Immature natural killer cell (primary cell): ENCODE measurements around the gene AOC3. TPM values are rescaled to one million over a fixed set of nuclear protein-coding genes. Genes with fewer than 3 reads are reported as not detected.

Source experiments
- DNase-seq, 3 donors: peaks; one replicate each; pipeline ENCODE4 v3.0.0; 2022; ENCODE audit warnings: mixed read lengths in 1 of 3
- H3K27ac Mint-ChIP-seq, 6 donors: one replicate each; pipeline ENCODE4 v1.8.0; 2020; ENCODE audit warnings: mixed read lengths in 6 of 6, mild to moderate bottlenecking in 5 of 6, inconsistent platforms in 4 of 6, moderate library complexity in 3 of 6
- H3K27me3 Mint-ChIP-seq, 3 donors: one replicate each; pipeline ENCODE4 v1.8.0; 2020 to 2021; ENCODE audit warnings: low read depth in 3 of 3, mild to moderate bottlenecking in 3 of 3, mixed read lengths in 3 of 3, moderate library complexity in 3 of 3, inconsistent platforms in 1 of 3
- H3K36me3 Mint-ChIP-seq, 3 donors: one replicate each; pipeline ENCODE4 v1.8.0; 2020; ENCODE audit warnings: mixed read lengths in 3 of 3, inconsistent platforms in 2 of 3, mild to moderate bottlenecking in 2 of 3
- H3K4me1 Mint-ChIP-seq, 2 donors: one replicate each; pipeline ENCODE4 v1.8.0; 2020; ENCODE audit warnings: inconsistent platforms in 2 of 2, mild to moderate bottlenecking in 2 of 2, mixed read lengths in 2 of 2, moderate library complexity in 1 of 2
- H3K4me3 Mint-ChIP-seq, 5 donors: one replicate each; pipeline ENCODE4 v1.8.0; 2020; ENCODE audit warnings: mild to moderate bottlenecking in 5 of 5, mixed read lengths in 5 of 5, inconsistent platforms in 3 of 5, moderate library complexity in 3 of 5
- H3K9me3 Mint-ChIP-seq, 6 donors: one replicate each; pipeline ENCODE4 v1.8.0; 2020; ENCODE audit warnings: mild to moderate bottlenecking in 6 of 6, mixed read lengths in 6 of 6, inconsistent platforms in 4 of 6, moderate library complexity in 3 of 6
- polyA plus RNA-seq, 3 donors: library from polyadenylated mRNA; unstranded; fragments of 300-500 nt; fragmentation: Illumina TruSeq; gene quantifications; one replicate each; pipeline ENCODE4 v1.2.3, GENCODE V29; 2021

Gene AOC3
- polyA plus RNA-seq = not detected

- Mint-ChIP-seq H3K36me3 (no peaks in the 10 kb centered on the region), H3K9me3 (no peaks in the 10 kb centered on the region), H3K4me1 (peaks cover 4 to 15% of the 10 kb centered on the region in 2 donors), H3K27ac (peak within 1 kb of the TSS in 2 of 6 donors; percentile 16 to 47), H3K27me3 (peaks cover 0 to 5% (median 1%) of the 10 kb centered on the region in 3 donors), H3K4me3 (no peak within 1 kb of the TSS)
- no peak for DNase-seq
These were observed at the start of gene AOC3 for GRCh38 chr17:42850954-42851353. Gene AOC3 (plus strand): TSS chr17:42851199. CDS start chr17:42851344, 145 bp downstream.

GRCh38 chr17:42803074-42803883 lies 47.7 kb upstream of the AOC3 start:
- DNase-seq = no peak
- no peak overlapping the region for H3K27ac Mint-ChIP-seq
- H3K4me3 Mint-ChIP-seq = no peak overlapping the region
- peaks cover 6 to 7% of the 10 kb centered on the region in 2 donors for H3K4me1 Mint-ChIP-seq
- H3K36me3 Mint-ChIP-seq = no peaks in the 10 kb centered on the region
- H3K27me3 Mint-ChIP-seq = peaks cover 2 to 6% (median 5%) of the 10 kb centered on the region in 3 donors
- H3K9me3 Mint-ChIP-seq = no peaks in the 10 kb centered on the region

- peaks cover 0 to 6% (median 1%) of the 10 kb centered on the region in 3 donors for H3K36me3 Mint-ChIP-seq
- no peaks in the 10 kb centered on the region for H3K4me1 Mint-ChIP-seq
- H3K27me3 Mint-ChIP-seq = peaks cover 0 to 5% (median 0%) of the 10 kb centered on the region in 3 donors
- H3K4me3 Mint-ChIP-seq = no peak overlapping the region
- no peak for DNase-seq
- no peak overlapping the region for H3K27ac Mint-ChIP-seq
- H3K9me3 Mint-ChIP-seq = no peaks in the 10 kb centered on the region
These were observed 46.1 kb upstream of the AOC3 start for GRCh38 chr17:42804918-42805367.

GRCh38 chr17:42806249-42806648 lies 44.8 kb upstream of the AOC3 start:
- Mint-ChIP-seq H3K36me3 (peaks cover 5 to 15% (median 10%) of the 10 kb centered on the region in 3 donors), H3K9me3 (no peaks in the 10 kb centered on the region), H3K27me3 (peaks cover 0 to 5% (median 0%) of the 10 kb centered on the region in 3 donors), H3K27ac (no peak overlapping the region), H3K4me1 (no peaks in the 10 kb centered on the region), H3K4me3 (no peak overlapping the region)
- no peak for DNase-seq

GRCh38 chr17:42809250-42809649 lies 41.7 kb upstream of the AOC3 start:
- Mint-ChIP-seq H3K4me3 (no peak overlapping the region), H3K27ac (no peak overlapping the region), H3K36me3 (peaks cover 19 to 25% (median 20%) of the 10 kb centered on the region in 3 donors), H3K9me3 (no peaks in the 10 kb centered on the region), H3K4me1 (no peaks in the 10 kb centered on the region), H3K27me3 (peaks cover 0 to 5% (median 0%) of the 10 kb centered on the region in 3 donors)
- DNase-seq = no peak

GRCh38 chr17:42814633-42815399 lies 36.2 kb upstream of the AOC3 start:
- Mint-ChIP-seq H3K27me3 (peaks cover 0 to 3% (median 0%) of the 10 kb centered on the region in 3 donors), H3K4me1 (peaks cover 0 to 4% of the 10 kb centered on the region in 2 donors), H3K4me3 (no peak overlapping the region), H3K27ac (no peak overlapping the region), H3K36me3 (peaks cover 31 to 63% (median 36%) of the 10 kb centered on the region in 3 donors), H3K9me3 (no peaks in the 10 kb centered on the region)
- no peak for DNase-seq

- no peak overlapping the region for H3K27ac Mint-ChIP-seq
- peaks cover 0 to 3% (median 0%) of the 10 kb centered on the region in 3 donors for H3K27me3 Mint-ChIP-seq
- peaks cover 9 to 32% of the 10 kb centered on the region in 2 donors for H3K4me1 Mint-ChIP-seq
- H3K36me3 Mint-ChIP-seq = peaks cover 21 to 59% (median 32%) of the 10 kb centered on the region in 3 donors
- no peak overlapping the region for H3K4me3 Mint-ChIP-seq
- no peak for DNase-seq
- no peaks in the 10 kb centered on the region for H3K9me3 Mint-ChIP-seq
These were observed 33.1 kb upstream of the AOC3 start for GRCh38 chr17:42817866-42818265.

GRCh38 chr17:42818379-42818778 lies 32.6 kb upstream of the AOC3 start:
- H3K36me3 Mint-ChIP-seq = peaks cover 21 to 59% (median 32%) of the 10 kb centered on the region in 3 donors
- H3K4me3 Mint-ChIP-seq = no peak overlapping the region
- no peak overlapping the region for H3K27ac Mint-ChIP-seq
- H3K4me1 Mint-ChIP-seq = peaks cover 11 to 37% of the 10 kb centered on the region in 2 donors
- DNase-seq = no peak
- no peaks in the 10 kb centered on the region for H3K9me3 Mint-ChIP-seq
- peaks cover 0 to 3% (median 0%) of the 10 kb centered on the region in 3 donors for H3K27me3 Mint-ChIP-seq

- peaks cover 12 to 45% (median 20%) of the 10 kb centered on the region in 3 donors for H3K36me3 Mint-ChIP-seq
- H3K4me3 Mint-ChIP-seq = no peak overlapping the region
- H3K9me3 Mint-ChIP-seq = no peaks in the 10 kb centered on the region
- peak; percentile 33 to 52 (median 40) for DNase-seq
- H3K27ac Mint-ChIP-seq = peak overlapping the region in 3 of 6 donors; percentile 15 to 76 (median 55)
- peaks cover 21 to 49% of the 10 kb centered on the region in 2 donors for H3K4me1 Mint-ChIP-seq
- peaks cover 0 to 5% (median 4%) of the 10 kb centered on the region in 3 donors for H3K27me3 Mint-ChIP-seq
These were observed 31.0 kb upstream of the AOC3 start for GRCh38 chr17:42819939-42820535.

GRCh38 chr17:42821176-42821575 lies 29.8 kb upstream of the AOC3 start:
- peak overlapping the region in 2 of 5 donors; percentile 2 to 42 for H3K4me3 Mint-ChIP-seq
- DNase-seq = no peak
- H3K27me3 Mint-ChIP-seq = peaks cover 0 to 5% (median 4%) of the 10 kb centered on the region in 3 donors
- peaks cover 4 to 36% (median 15%) of the 10 kb centered on the region in 3 donors for H3K36me3 Mint-ChIP-seq
- no peaks in the 10 kb centered on the region for H3K9me3 Mint-ChIP-seq
- peak overlapping the region in 1 of 6 donors; percentile 39 for H3K27ac Mint-ChIP-seq
- H3K4me1 Mint-ChIP-seq = peaks cover 22 to 49% of the 10 kb centered on the region in 2 donors

- Mint-ChIP-seq H3K4me3 (no peak overlapping the region), H3K9me3 (no peaks in the 10 kb centered on the region), H3K4me1 (peaks cover 18 to 25% of the 10 kb centered on the region in 2 donors), H3K36me3 (no peaks in the 10 kb centered on the region), H3K27ac (no peak overlapping the region), H3K27me3 (peaks cover 3 to 12% (median 8%) of the 10 kb centered on the region in 3 donors)
- no peak for DNase-seq
These were observed 23.5 kb upstream of the AOC3 start for GRCh38 chr17:42827472-42827871.

- peak overlapping the region in 4 of 6 donors; percentile 14 to 45 (median 34) for H3K27ac Mint-ChIP-seq
- no peaks in the 10 kb centered on the region for H3K36me3 Mint-ChIP-seq
- no peak for DNase-seq
- no peaks in the 10 kb centered on the region for H3K9me3 Mint-ChIP-seq
- peaks cover 2 to 17% (median 15%) of the 10 kb centered on the region in 3 donors for H3K27me3 Mint-ChIP-seq
- peaks cover 23 to 24% of the 10 kb centered on the region in 2 donors for H3K4me1 Mint-ChIP-seq
- H3K4me3 Mint-ChIP-seq = peak overlapping the region in 2 of 5 donors; percentile 12 to 61
These were observed 20.0 kb upstream of the AOC3 start for GRCh38 chr17:42830971-42831370.

- peak overlapping the region; percentile 94 to 98 (median 97) for H3K4me3 Mint-ChIP-seq
- no peak for DNase-seq
- H3K9me3 Mint-ChIP-seq = no peaks in the 10 kb centered on the region
These were observed 18.6 kb upstream of the AOC3 start for GRCh38 chr17:42832213-42832933.

More at GRCh38 chr17:42832213-42832933, 18.6 kb upstream of the AOC3 start:
- H3K27me3 Mint-ChIP-seq = peaks cover 0 to 17% (median 10%) of the 10 kb centered on the region in 3 donors
- H3K36me3 Mint-ChIP-seq = peaks cover 0 to 1% (median 0%) of the 10 kb centered on the region in 3 donors
- peak overlapping the region; percentile 98 to 99 (median 98) for H3K27ac Mint-ChIP-seq
- H3K4me1 Mint-ChIP-seq = peaks cover 23 to 24% of the 10 kb centered on the region in 2 donors
